TTC549 (cell line): Measurements from ENCODE around the gene SNX5.
"Not testable (repeated sequence)": the region's sequence is repeated elsewhere in the genome, so short reads cannot be mapped to it uniquely, and the experiment has no call there.

Experiments used
- FAIRE-seq: peaks from 2 replicates; lab custom pipeline; 2012; peaks lifted over from hg19 to GRCh38; lab: Jason Lieb, UNC

The SNX5 gene

DNA sequence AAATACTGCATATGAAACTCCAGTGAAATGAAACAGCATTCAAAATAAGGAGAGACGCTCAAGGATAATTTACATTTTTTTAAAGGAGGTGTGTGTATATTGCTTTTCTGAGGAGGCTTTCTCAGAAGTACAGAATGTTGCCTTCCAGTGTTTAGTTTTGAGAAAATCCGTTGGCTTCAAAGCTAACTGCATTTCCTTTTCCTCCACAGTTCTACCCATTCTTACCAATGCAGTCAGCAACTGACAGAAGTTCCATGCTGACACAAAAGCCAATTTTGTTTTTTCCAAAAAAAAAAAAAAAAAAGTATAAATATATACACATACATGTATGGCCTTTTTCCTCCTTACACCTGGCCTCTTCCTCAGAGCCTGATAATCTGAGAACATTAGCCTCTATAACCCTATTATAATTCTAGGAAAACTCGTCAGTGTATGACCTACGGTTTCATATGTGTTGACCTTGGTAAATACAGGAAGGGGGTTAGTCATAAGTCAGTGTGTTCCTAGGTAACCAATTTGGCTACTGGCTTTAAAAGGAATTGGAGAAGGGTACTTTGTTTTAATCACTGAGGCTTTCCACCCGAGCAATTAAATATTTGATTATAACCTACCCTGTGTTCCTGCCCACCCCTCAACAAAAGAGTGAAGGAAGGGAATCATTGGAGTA lies 24.4 kb upstream of the SNX5 start:
- FAIRE-seq, result no peak

DNA sequence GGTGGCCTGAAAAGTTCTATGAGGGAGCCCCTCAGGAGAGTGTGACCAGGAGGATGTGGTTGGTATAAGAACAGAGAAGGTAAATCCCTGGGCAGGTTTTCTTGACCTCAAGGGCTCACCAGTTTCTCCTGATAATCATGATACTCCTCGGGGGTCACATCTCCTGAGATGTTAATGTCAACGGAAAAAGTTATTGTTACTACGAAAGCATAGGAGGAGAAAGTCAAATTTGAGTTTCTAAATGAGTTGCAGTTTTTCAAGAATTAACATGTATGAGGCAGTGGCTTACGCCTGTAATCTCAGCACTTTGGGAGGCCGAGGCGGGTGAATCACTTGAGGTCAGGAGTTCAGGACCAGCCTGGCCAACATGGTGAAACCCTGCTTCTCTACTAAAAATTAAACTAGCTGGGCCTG lies 23.6 kb upstream of the SNX5 start:
- FAIRE-seq, result no peak

DNA sequence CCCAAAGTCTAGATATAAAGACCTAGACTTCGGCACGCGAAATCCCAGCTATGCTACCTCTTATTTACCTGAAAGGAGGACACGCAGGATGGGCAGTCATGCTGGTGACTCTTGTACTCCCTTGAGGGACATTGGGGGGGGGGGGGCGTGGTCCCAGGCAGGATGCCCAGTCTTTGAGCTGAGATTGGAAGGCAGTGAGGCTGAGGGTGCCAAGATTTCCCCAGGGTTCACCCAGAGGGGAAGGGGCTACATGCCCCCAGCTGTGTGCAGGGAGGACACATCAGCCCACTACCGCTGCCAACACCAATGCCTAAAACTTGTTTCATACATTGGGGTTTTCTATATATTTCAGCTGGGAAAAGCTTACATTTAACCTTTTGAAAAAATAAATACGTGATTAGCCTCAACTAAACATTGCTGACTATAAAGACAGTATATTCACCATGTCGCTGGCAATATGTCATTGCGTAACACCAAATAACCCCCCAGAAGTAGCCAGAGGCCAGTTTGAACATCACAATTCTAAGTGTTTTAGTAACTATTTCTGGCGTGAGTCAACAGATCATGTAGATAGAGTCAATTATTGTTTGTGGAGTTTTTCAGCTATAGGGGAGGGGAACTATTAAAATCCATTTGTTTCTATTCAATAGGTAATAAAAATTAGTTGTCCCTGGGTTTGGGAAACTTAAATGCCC lies 21.8 kb upstream of the SNX5 start:
- no peak for FAIRE-seq

DNA sequence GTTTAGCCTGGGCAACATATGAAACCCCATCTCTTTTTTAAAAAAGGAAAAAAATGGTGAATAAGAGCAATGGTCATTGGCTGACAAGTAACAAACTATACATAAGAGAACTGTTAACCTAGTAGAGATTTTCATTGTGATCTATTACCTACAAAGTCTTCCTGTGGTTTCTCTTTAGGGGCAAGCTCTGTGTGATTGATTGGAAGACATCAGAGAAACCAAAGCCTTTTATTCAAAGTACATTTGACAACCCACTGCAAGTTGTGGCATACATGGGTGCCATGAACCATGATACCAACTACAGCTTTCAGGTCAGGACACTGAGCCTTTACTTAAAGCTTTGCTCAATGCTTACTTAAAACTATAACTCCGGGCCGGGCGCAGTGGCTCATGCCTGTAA lies 19.4 kb upstream of the SNX5 start:
- FAIRE-seq, result no peak

DNA sequence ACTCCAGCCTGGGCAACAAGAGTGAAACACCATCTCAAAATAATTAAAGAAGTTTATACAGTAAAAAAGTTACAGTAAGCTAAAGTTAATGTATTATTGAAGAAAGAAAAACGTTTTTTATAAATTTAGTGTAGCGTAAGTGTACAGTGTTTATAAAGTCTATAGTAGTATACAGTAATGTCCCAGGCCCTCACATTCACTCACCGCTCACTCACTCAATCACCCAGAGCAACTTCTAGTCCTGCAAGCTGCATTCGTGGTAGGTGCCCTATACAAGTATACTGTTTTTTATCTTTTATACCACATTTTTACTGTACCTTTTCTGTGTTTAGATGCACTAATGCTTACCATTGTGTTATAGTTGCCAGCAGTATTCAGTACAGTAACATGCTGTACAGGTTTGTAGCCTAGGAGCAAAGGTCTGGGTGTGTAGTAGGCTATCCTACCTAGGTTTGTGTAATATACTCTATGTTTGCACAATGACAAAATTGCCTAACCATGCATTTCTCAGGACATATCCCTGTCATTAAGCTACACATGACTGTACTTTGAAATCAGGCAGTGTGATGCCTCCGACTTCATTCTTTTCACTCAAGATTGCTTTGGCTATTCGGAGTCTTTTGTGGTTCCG lies 16.9 kb upstream of the SNX5 start:
- FAIRE-seq, result no peak

DNA sequence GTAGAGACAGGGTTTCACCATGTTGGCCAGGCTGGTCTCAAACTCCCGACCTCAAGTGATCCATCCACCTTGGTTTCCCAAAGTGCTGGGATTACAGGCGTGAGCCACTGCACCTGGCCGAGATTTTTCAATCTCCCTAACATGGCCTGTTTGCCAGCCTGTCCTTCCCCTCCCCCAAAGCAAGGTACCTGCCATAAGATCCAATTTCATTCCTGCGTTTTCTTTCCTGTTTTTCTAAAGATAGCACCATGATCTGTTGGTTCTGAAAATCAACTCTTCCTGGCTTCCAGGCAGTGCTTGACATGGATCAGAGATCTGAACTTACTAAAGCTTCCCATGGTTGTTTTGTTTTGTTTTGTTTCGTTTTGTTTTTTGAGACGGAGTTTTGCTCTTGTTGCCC lies 7.7 kb upstream of the SNX5 start:
- FAIRE-seq, result no peak

DNA sequence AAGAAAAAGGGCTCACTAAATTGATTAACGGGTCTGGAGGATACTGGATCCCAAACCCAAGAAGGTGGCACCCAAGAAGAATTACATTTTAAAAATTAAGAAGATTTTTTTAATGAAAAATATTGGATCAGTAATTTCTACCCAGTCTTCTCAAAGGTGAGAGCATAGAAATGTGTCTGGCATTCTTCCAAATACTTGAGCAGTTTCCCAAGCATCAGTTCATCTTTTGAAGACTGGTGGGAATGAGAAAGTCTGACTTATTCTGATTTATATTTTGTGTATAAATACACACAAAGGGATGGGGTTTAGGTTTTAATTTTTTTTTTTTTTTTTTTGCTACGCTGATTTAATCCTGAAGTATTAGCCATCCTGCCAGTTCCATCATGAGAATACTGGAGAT lies 3.5 kb upstream of the SNX5 start:
- no peak for FAIRE-seq

DNA sequence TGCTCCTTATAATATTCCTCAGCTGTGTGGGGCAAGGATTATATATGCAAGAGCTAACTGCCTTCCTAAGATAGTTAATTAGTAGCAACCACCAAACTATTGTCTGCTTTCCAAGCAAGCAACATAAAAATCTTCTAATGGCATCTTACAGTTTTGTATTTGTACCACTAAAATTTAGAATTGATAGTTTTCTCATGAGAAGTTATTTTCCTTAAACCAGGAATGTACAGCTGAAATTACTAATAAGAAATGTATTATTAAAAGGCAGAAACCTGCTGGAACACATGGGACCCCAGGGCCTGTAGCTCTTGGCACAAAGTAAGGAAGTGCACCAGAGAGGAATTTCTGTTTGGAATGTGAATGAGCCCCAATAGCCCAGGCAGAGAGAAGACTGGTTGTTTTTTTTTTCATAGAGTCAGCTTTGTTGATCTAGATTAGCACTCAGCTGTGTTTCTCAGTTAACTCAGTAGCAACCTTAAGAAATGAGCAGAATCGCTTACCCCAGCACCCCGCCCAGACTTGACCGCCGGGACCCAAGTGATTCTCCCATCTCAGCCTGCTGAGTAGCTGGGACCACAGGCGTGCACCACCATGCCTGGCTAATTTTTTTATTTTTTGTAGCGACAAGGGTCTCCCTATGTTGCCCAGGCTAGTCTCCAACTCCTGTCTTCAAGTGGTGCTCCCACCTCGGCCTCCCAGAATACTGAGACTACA lies 2.9 kb upstream of the SNX5 start:
- no peak for FAIRE-seq

DNA sequence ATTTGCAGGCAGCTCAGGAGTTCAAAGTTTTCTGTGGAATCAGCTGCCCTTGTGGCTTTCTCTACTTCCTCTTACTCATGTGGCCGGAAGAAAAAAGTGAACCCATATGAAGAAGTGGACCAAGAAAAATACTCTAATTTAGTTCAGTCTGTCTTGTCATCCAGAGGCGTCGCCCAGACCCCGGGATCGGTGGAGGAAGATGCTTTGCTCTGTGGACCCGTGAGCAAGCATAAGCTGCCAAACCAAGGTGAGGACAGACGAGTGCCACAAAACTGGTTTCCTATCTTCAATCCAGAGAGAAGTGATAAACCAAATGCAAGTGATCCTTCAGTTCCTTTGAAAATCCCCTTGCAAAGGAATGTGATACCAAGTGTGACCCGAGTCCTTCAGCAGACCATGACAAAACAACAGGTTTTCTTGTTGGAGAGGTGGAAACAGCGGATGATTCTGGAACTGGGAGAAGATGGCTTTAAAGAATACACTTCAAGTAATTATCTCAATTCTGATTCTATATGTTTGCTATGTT lies 1.4 kb upstream of the SNX5 start:
- FAIRE-seq, result no peak

DNA sequence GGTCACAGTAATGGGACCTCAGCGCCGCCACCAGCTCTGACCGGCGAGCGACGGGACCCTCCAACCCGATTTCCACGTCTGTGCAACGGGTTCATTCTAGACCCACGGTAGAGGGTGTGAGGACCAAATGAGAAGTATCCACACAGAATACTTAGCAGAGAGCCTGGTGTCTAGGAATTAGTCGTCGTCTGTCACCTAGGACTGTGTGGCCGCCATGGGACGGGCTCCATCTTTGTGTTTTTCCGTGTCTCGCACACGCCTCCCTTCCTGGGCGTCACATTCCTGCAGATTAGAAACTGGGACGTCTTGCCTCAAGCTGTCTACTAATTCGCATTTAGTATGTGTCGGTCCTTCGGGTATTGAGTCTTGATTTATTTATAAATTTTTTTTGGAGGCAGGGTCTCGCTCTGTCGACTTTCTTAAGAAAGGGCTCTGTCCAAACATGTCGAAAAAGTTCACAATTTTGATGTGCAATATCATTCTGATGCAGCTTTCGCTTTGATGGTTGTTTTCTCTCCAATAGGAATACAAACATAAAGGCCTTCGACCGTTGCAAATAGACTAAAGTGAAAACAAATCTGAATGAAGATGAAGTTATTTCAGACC lies 787 bp upstream of the SNX5 start:
- FAIRE-seq, result no peak

DNA sequence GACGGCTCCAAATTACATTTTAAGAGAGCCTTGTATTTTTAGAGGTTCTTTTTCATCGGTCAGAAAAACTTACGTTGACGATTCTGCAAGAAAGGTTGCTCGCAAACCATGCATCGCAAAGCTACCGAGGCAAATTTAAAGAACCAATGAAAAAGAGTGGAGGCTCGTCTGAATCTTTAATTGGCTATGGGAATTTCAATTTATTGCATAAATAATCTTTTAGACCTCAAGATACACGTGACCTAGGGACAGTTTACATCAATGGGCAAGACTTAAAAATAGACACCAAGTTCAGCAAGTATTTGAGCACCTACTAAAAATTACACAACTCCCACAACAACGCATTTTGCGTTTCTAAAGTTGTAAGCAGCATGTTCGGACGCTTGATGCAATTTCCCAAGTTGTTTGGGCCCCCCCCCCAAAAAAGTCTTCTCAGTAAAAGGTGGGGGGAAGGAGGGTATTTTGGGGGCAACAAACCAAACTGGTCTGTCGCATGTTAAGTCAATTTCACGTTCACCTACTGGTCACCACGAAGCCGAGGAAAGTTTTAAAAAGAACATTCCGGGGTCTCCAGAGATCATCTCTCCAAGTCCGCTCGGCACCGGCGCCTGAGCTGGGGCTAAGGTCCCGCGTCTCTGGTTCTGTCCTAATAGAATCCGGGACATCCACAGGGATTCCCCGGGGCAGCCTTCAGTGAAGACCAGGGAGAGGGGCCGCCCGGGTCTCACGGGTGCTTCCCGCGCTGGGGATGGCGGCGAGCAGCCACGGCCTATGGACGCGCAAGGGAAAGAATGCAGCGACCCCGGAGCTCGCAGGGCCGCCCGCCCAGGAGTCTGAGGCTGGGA lies 851 bp downstream of the SNX5 start:
- no peak for FAIRE-seq

DNA sequence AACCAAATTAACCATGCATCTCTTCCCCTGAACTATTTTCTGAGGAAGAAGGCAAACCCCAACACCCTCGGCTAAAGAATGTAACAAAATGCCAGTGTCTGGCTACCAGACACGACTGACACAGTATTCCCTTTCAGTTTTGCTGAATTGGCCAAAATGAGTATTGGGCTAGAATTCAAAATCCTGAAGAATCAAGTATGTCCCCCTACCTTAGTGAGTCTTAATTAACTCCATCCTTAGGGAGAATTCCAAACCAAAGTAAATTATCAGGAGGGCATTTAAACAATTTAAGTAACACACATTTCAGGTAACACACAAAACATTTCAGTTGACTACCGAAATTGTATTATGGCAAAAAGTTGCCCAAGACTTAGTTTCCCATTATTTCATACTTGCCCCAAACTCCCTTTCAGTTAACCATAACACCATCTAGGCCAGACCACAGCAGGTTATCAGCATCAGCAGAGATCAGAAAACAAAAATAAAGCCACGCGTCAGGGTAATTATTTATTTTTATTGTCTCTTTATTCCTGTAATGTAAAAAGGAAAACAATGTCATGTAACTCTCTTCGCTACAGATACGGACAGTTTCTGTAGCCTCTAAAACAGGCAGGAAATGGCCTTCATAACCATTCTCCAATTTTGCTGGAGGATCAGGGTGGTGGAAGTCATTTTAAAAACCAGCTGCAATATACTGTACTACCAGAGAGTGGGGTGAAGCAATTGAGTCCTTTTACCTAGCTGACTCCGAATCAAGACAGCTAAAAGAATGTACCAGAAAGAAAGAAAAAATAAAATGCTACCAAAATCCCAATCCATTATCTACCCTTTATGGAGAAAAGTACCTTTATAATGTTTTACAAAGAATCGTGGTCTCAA lies 1.9 kb downstream of the SNX5 start:
- FAIRE-seq, result no peak

DNA sequence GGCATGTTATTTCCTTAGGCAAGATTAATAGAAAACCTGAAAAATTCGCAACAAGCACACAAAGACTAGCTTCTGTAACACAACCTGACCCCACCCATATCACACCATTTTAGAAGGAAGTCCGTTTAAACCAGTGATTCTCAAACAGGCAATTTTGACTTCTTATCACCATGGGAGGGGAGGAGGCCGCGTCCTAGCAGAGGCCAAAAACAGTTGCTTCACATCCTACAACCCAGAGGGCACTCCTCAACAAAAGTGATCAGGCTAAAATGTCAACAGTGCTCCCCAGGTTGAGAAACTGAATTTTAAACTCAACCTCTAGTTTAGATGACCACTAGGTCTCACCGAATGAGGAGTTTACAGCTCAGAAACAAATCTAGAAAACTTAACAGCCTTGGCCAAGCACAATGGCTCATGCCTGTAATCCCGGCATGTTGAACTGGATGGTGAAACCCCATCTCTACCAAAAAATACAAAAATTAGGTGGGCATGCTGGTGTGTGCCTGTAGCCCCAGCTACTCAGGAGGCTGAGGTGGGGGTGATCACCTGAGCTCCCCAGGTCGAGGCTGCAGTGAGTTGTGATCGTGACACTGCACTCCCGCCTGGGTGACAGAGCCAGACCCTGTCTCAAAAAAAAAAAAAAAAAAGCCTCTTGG lies 3.4 kb downstream of the SNX5 start:
- no peak for FAIRE-seq

DNA sequence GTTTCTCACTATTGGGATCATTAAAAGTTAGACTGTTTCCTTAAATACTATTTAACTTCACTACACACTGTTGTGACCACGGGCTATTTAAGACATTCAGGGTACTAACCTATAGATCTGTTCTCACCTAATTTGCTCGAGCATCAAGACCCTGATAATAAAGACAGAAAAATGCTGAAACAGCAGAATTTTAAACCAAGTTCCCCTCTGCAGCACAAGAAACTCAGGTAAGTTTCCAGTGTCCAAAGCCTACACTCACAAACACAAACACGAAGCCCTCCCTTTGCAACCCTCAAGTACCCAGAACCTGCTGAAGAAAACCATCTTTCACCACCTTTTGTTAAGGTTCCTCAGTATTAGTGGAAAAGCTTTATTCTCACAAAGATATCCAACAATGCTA lies 4.0 kb downstream of the SNX5 start:
- no peak for FAIRE-seq

DNA sequence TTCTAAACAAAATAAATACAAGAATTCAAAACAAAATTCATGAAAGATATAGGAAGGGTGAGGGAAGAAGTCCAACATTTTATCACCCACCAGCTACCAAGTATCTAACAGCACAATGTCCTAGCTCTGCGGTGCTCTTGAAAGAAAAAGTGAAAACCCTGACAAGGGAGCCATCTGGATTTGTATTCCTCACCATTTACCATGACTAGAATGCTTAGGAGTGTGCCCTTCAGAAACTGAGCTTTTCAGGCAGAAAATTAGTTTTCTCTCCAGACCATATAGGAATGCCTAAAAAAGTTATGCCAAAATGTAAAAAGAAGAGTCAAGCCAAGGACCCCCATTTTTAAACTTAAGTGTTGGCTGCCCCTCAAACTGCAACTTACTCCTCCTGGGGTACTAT lies 4.5 kb downstream of the SNX5 start:
- no peak for FAIRE-seq

DNA sequence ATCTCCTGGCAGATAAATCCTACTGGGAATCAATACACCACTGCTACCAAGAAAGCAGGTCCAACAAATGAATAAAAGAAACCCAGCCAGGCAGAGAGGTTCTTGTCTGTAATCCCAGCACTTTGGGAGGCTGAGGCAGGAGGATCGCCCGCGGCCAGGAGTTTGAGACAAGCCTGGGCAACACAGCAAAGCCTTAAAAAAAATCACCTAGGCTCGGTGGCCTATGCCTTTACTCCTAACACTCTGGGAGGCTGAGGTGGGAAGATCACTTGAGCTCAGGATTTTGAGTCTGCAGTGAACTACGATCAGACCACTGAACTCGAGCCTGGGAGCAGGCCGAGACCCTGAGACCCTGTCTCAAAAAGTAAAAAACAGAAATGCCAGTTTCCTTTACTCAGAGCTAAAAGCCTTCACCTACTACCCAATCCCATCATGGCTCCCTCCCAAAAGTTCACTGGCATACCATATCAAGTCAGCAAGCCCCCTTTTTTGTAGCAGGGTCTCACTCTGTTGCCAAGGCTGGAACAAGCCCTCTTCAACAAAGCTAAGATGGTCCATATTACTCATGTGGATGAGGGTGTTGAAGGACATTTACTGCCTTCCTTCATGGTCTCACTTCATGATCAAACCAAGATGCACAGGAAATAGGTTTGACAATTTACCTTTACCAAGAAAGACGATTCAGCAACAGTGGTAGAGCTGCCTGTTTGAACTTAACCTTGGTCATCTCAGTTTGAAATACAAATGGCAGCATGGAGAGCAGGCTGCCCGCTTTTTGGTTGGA lies 5.3 kb downstream of the SNX5 start:
- FAIRE-seq, result no peak

DNA sequence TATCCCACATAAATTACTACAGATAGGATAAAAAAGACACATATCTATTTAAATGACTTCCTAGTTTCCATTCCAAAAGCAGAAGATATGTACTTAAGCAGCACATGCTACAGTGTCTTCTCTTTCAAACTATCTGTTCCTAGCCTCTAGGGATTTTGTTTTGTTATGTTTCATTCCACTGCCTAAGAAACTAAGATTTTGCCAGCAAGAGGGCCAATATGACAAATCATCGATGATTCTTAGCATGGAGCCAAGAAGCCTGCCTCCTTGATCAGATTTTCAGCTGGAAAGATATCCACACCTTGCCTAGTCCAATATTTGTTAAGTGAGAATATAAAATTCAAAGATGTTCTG lies 7.0 kb downstream of the SNX5 start:
- FAIRE-seq, result no peak

DNA sequence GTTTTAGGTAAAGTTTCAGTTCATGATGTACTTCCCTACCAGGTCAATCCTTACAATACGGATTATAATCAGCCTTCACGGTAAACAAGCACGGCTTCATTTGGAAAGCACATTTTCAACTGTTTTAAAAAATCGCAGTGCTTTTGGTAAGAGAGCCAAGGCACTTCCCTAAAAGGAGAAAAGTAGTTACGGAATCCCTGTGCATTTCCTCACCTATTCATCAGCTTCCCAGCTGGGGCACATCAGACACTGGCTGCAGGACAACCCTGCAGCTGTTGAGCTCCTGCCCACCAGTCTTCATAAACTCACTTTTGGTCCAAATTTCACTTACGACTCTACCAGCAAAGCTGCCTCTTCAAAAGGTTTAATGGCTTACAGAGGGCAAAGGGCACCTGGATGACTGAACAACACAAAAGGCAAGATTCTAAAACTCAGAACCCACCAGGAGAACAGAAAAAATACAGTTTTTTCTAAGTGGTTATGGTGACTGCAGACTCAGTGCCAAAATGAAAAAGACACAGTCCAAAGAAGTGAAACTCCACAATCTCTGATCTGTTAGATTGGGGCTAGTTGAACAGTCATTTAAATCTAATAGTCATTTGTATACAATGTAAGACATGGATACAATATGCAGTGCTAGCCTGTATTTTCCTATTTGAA lies 7.5 kb downstream of the SNX5 start:
- FAIRE-seq, result no peak

DNA sequence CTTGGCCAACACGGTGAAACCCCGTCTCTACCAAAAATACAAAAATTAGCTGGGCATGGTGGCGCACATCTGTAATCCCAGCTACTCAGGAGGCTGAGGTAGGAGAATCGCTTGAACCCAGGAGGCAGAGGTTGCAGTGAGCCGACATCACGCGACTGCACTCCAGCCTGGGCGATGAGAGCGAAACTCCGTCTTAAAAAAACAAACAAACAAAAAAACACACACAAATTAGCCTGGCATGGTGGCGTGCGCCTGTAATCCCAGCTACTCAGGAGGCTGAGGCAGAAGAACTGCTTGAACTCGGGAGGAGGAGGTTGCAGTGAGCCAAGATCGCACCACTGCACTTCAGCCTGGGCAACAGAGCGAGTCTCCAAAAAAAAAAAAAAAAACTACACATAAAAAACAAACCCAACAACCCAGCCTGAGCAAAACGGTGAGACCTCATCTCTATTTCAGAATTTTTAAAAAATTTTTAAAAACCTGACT lies 8.2 kb downstream of the SNX5 start:
- FAIRE-seq, result not testable (repeated sequence)
